Right lobe of liver (tissue), 6 donors: ENCODE measurements around the gene CXorf66. TPM values are rescaled to one million over a fixed set of nuclear protein-coding genes. Genes with fewer than 3 reads are reported as not detected.

ENCODE experiments used
- ATAC-seq, 4 donors: fragments of 200-7000 bp; cut with Tn5 transposase; one replicate each; pipeline ENCODE4 v1.9.1; 2020; ENCODE audit warnings: mild to moderate bottlenecking in 4 of 4, moderate library complexity in 4 of 4
- DNase-seq, 3 donors: peaks; one replicate each; pipeline ENCODE4 v3.0.0-alpha.2; 2020
- H3K27ac ChIP-seq, 3 donors: fragments of 200-600 bp; one replicate each; pipeline ENCODE4 v1.8.0; 2022
- H3K27me3 ChIP-seq, 2 donors: fragments of 200-600 bp; one replicate each; pipeline ENCODE4 v1.8.0; 2022
- H3K36me3 ChIP-seq, 4 donors: fragments of 200-600 bp; sonication (generic) in 1 of 4; one replicate each; pipeline versions ENCODE4 v1.5.1 to v1.8.0; 2017 to 2022; ENCODE audit warnings: control low read depth in 1 of 4
- H3K4me1 ChIP-seq, 4 donors: fragments of 200-600 bp; sonication (generic) in 1 of 4; one replicate each; pipeline versions ENCODE4 v1.5.1 to v1.8.0; 2017 to 2022; ENCODE audit warnings: control low read depth in 1 of 4
- H3K4me3 ChIP-seq, 3 donors: fragments of 200-600 bp; one replicate each; pipeline ENCODE4 v1.8.0; 2022
- H3K9me3 ChIP-seq, 4 donors: fragments of 200-600 bp; sonication (generic) in 1 of 4; one replicate each; pipeline versions ENCODE4 v1.5.1 to v1.8.0; 2017 to 2022; ENCODE audit warnings: control low read depth in 1 of 4
- POLR2A ChIP-seq: fragments of 450-650 bp; IDR thresholded peaks from one replicate; pipeline ENCODE4 v1.6.1; 2017; ENCODE audit warnings: antibody characterized with exemption, mild to moderate bottlenecking
- WGBS: methylation state at CpG from one replicate; pipeline ENCODE4 v1.1.6; 2018; ENCODE audit warnings: low coverage, low lambda C conversion rate; ENCODE audit not compliant: insufficient coverage; ENCODE audit errors: missing lambda C conversion rate; 5-methylcytosine and 5-hydroxymethylcytosine counted together
- intact Hi-C, 2 donors: fragments of 100-400 bp; cut with DNase I; formaldehyde crosslinking; loops; one replicate each; pipeline versions ENCODE4 v1.11.2 to v1.14.1; 2022
- total RNA-seq, 6 experiments: library from RNA; depleted of rRNA in 2 of 6; stranded (reverse); fragments of >200 nt in 2 of 6; fragmentation: NEBNext Ultra II Directional in 3 of 6; extraction: Animal tissue kit (Norgen Biotek cat#: 25700) in 3 of 6; gene quantifications; one replicate each; pipeline versions ENCODE4 v1.1.0 to v1.2.4, GENCODE V29; 2016 to 2023
- TF ChIP-seq, protein P1 (sequence below), 4 donors: fragments of 200-600 bp in 3 of 4; fragments of 450-650 bp in 1 of 4; IDR thresholded peaks; one replicate each; pipeline versions ENCODE4 v1.5.1 to v1.8.0; 2016 to 2022; ENCODE audit warnings: antibody characterized with exemption in 4 of 4, mild to moderate bottlenecking in 2 of 4
- donor health status: DM: no; HTN: yes; CAD: no.
- donor health status: DM: no; HTN: no; CAD: no.
- donor health status: DM: no; HTN: no; CAD: no.
- donor health status: DM: no; HTN: yes; CAD: no.
- donor health status: DM: no; HTN: yes; CAD: no.

CXorf66 gene
- total RNA-seq, 6 experiments from 2014 or later, result 0.18 TPM; not detected in 5

- Histone ChIP-seq H3K9me3 (no peaks in the 10 kb centered on the region), H3K27ac (no peak overlapping the region), H3K36me3 (no peaks in the 10 kb centered on the region), H3K4me1 (peaks cover 0 to 13% (median 0%) of the 10 kb centered on the region in 4 donors), H3K27me3 (peaks cover 0 to 6% of the 10 kb centered on the region in 2 donors), H3K4me3 (peak overlapping the region in 2 of 3 donors; percentile 29 to 38)
- no peak for ATAC-seq
- no peak for DNase-seq
- intact Hi-C loops, result no loop called here
- 25% methylated on average over 5 of the region's 5 CpGs for WGBS
- TF ChIP-seq, protein P1, sequence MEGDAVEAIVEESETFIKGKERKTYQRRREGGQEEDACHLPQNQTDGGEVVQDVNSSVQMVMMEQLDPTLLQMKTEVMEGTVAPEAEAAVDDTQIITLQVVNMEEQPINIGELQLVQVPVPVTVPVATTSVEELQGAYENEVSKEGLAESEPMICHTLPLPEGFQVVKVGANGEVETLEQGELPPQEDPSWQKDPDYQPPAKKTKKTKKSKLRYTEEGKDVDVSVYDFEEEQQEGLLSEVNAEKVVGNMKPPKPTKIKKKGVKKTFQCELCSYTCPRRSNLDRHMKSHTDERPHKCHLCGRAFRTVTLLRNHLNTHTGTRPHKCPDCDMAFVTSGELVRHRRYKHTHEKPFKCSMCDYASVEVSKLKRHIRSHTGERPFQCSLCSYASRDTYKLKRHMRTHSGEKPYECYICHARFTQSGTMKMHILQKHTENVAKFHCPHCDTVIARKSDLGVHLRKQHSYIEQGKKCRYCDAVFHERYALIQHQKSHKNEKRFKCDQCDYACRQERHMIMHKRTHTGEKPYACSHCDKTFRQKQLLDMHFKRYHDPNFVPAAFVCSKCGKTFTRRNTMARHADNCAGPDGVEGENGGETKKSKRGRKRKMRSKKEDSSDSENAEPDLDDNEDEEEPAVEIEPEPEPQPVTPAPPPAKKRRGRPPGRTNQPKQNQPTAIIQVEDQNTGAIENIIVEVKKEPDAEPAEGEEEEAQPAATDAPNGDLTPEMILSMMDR (IDR thresholded peaks at IDR 0.05), result no peak
- TF ChIP-seq POLR2A, result no peak
These were observed 6.8 kb upstream of the CXorf66 start for GRCh38 chrX:139972113-139972512.

DNA sequence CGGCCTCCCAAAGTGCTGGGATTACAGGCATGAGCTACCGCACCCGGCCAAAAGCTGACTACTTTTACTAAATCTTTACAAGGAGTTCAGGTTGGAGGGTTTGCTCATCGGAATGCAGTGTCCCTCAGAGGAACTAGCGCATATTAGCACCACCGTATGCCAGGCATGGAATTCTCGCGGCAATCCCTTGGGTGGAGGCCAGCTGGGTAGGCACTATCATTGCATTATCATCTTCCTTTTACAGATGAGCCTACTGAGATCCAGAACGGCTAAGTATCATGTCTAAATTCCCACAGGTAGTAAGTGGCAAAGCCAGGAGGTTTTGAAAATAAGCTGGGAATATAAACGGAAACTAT, 6.1 kb upstream of the CXorf66 start:
- peak overlapping the region; percentile 5 to 38 (median 29) for H3K4me3 ChIP-seq
- peak in 2 of 3 donors; percentile 26 to 54 for DNase-seq

GRCh38 chrX:139969286-139969685, 4.0 kb upstream of the CXorf66 start:
- TF ChIP-seq, protein P1 (IDR thresholded peaks at IDR 0.05), result no peak
- TF ChIP-seq POLR2A, result no peak
- ATAC-seq, result no peak
- Histone ChIP-seq H3K4me3 (no peak overlapping the region), H3K9me3 (no peaks in the 10 kb centered on the region), H3K36me3 (no peaks in the 10 kb centered on the region), H3K4me1 (peaks cover 0 to 8% (median 0%) of the 10 kb centered on the region in 4 donors), H3K27ac (no peak overlapping the region), H3K27me3 (peaks cover 0 to 13% of the 10 kb centered on the region in 2 donors)
- intact Hi-C loops, result no loop called here
- no peak for DNase-seq
- WGBS, result 17% methylated on average over 1 of the region's 2 CpGs

More for the DNA sequence above, 6.1 kb upstream of the CXorf66 start:
- peak; percentile 18 to 60 (median 34) for ATAC-seq
- intact Hi-C loops, result no loop called here
- H3K4me1 ChIP-seq, result peaks cover 0 to 13% (median 0%) of the 10 kb centered on the region in 4 donors
- peak overlapping the region in 1 of 3 donors; percentile 48 for H3K27ac ChIP-seq
- H3K36me3 ChIP-seq, result no peaks in the 10 kb centered on the region
- peaks cover 0 to 8% of the 10 kb centered on the region in 2 donors for H3K27me3 ChIP-seq
- 42% methylated on average over 10 of the region's 10 CpGs for whole genome bisulfite sequencing
- H3K9me3 ChIP-seq, result no peaks in the 10 kb centered on the region
- TF ChIP-seq POLR2A, result no peak
- TF ChIP-seq, protein P1 (IDR thresholded peaks at IDR 0.05), result no peak

DNA sequence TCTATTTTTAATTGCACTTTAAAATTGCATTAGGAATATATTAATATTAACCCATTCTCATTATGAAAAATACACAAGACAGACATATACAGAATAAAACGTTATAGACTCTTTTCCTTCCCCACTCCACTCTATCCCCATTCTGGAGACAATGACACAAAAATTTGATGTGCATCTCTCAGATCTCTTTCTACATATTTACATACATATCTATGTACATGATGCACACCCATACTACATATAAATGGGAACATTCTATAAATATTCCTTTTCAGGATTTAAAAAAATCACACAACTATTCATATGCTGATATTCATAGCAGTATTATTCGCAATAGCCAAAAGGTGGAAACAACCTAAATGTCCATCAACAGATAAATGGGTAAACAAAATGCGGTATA, 2.4 kb upstream of the CXorf66 start:
- TF ChIP-seq, protein P1 (IDR thresholded peaks at IDR 0.05), result no peak
- TF ChIP-seq POLR2A, result no peak
- Histone ChIP-seq H3K27me3 (peaks cover 0 to 13% of the 10 kb centered on the region in 2 donors), H3K36me3 (no peaks in the 10 kb centered on the region), H3K4me1 (no peaks in the 10 kb centered on the region), H3K9me3 (no peaks in the 10 kb centered on the region), H3K27ac (no peak overlapping the region), H3K4me3 (no peak overlapping the region)
- ATAC-seq (no peak), DNase-seq (no peak)
- WGBS, result 50% methylated on average over 3 of the region's 3 CpGs
- intact Hi-C loops, result no loop called here

DNA sequence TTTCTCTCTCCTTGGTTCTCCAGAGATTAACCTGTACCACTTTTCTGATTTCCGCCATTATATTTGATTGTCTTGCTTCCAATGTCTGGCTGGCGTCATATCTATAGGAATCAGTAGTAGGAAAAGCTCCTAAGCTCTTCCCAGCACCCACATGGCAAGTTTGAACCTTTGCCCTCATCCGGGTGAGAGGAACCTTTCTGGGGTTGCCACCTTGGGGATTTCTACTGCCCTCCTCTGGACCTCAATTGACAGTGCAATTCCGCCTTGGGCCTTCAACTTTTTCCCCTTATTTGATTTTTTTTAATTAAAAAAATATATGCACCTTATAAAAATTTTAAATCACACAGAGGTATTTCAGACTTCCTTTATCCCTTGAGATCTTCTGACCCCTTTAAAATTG, 2.0 kb upstream of the CXorf66 start:
- H3K4me1 ChIP-seq, result no peaks in the 10 kb centered on the region
- H3K27me3 ChIP-seq, result peaks cover 0 to 13% of the 10 kb centered on the region in 2 donors
- 27% methylated on average over 4 of the region's 4 CpGs for WGBS
- intact Hi-C loops, result no loop called here
- no peak overlapping the region for H3K4me3 ChIP-seq
- no peaks in the 10 kb centered on the region for H3K36me3 ChIP-seq
- H3K9me3 ChIP-seq, result no peaks in the 10 kb centered on the region
- ATAC-seq, result peak; percentile 70 to 85 (median 78)
- DNase-seq, result peak in 1 of 3 donors; percentile 54
- H3K27ac ChIP-seq, result no peak overlapping the region
- TF ChIP-seq, protein P1 (IDR thresholded peaks at IDR 0.05), result peak; percentile 15 to 52 (median 32)
- no peak for TF ChIP-seq POLR2A
